Esophagus squamous epithelium (tissue), 5 donors: Measurements from ENCODE around the gene KSR2. TPM values are rescaled to one million over a fixed set of nuclear protein-coding genes. Genes with fewer than 3 reads are reported as not detected.
"Not testable (repeated sequence)": the region's sequence is repeated elsewhere in the genome, so short reads cannot be mapped to it uniquely, and the experiment has no call there.

Source experiments
- DNase-seq: peaks from one replicate; lab custom pipeline; 2025; lab: John Stamatoyannopoulos, UW
- H3K27ac ChIP-seq, 4 donors: fragments of 200-600 bp; sonication (generic); one replicate each; pipeline ENCODE4 v1.5.1; 2016 to 2019; ENCODE audit warnings: mild to moderate bottlenecking in 1 of 4
- H3K27me3 ChIP-seq, 4 donors: fragments of 200-600 bp; sonication (generic); 1 replicate in 3 of 4; 2 replicates in 1 of 4; pipeline versions ENCODE4 v1.5.1 to v1.6.0; 2017 to 2021; ENCODE audit warnings: antibody characterized with exemption in 1 of 4
- H3K36me3 ChIP-seq, 3 donors: fragments of 200-600 bp; sonication (generic); one replicate each; pipeline ENCODE4 v1.5.1; 2016 to 2019
- H3K4me1 ChIP-seq, 3 donors: fragments of 200-600 bp; sonication (generic); one replicate each; pipeline ENCODE4 v1.5.1; 2017 to 2019
- H3K4me3 ChIP-seq, 4 donors: fragments of 200-600 bp; sonication (generic); 1 replicate in 3 of 4; 2 replicates in 1 of 4; pipeline ENCODE4 v1.5.1; 2016 to 2019; ENCODE audit warnings: mild to moderate bottlenecking in 2 of 4, moderate library complexity in 1 of 4
- H3K9me3 ChIP-seq, 3 donors: fragments of 200-600 bp; sonication (generic); one replicate each; pipeline ENCODE4 v1.5.1; 2016 to 2019
- CTCF ChIP-seq, 6 experiments: fragments of 450-650 bp in 4 of 6; fragments of 200-600 bp in 2 of 6; sonication (generic) in 2 of 6; IDR thresholded peaks; one replicate each; pipeline ENCODE4 v1.5.1; 2016 to 2019; ENCODE audit warnings: antibody characterized with exemption in 6 of 6, mild to moderate bottlenecking in 4 of 6, moderate library complexity in 4 of 6
- POLR2A ChIP-seq, 4 donors: fragments of 450-650 bp; IDR thresholded peaks; one replicate each; pipeline ENCODE4 v1.6.1; 2017; ENCODE audit warnings: antibody characterized with exemption in 4 of 4, mild to moderate bottlenecking in 4 of 4, moderate library complexity in 3 of 4
- WGBS, 2 donors: methylation state at CpG; one replicate each; pipeline ENCODE4 v1.1.5; 2018; 5-methylcytosine and 5-hydroxymethylcytosine counted together
- intact Hi-C: fragments of 100-400 bp; cut with DNase I; formaldehyde crosslinking; loops from one replicate; pipeline ENCODE4 v1.15.0; 2022
- total RNA-seq, 4 donors: library from RNA; depleted of rRNA; stranded (reverse); fragments of >200 nt; gene quantifications; one replicate each; pipeline ENCODE4 v1.1.0, GENCODE V29; 2016
- donor health status: DM: yes; HTN: yes; CAD: no.

Gene KSR2
- total RNA-seq, 4 donors from 2014 or later, result under 0.01 to 0.13 (median 0.03) TPM

GRCh38 chr12:117897372-117898161 is 71.2 kb downstream of the KSR2 start:
- Histone ChIP-seq H3K27me3 (no peaks in the 10 kb centered on the region), H3K4me3 (no peak overlapping the region), H3K9me3 (no peaks in the 10 kb centered on the region), H3K4me1 (no peaks in the 10 kb centered on the region), H3K36me3 (no peaks in the 10 kb centered on the region), H3K27ac (no peak overlapping the region)
- no peak for DNase-seq
- TF ChIP-seq POLR2A (IDR thresholded peaks at IDR 0.05) (no peak), CTCF (IDR thresholded peaks at IDR 0.05) (no peak)
- WGBS, 2 donors, result 54 to 65% methylated on average over 10 to 13 of the region's 14 CpGs
- intact Hi-C loops, result no loop called here

- DNase-seq, result no peak
- no peaks in the 10 kb centered on the region for H3K4me1 ChIP-seq
- H3K9me3 ChIP-seq, result no peaks in the 10 kb centered on the region
- WGBS, 2 donors, result 89 to 91% methylated on average over 1 of the region's 1 CpG
- H3K27ac ChIP-seq, result no peak overlapping the region
- intact Hi-C loops, result no loop called here
- no peaks in the 10 kb centered on the region for H3K27me3 ChIP-seq
- H3K36me3 ChIP-seq, result no peaks in the 10 kb centered on the region
- TF ChIP-seq CTCF (IDR thresholded peaks at IDR 0.05) (no peak), POLR2A (IDR thresholded peaks at IDR 0.05) (no peak)
- H3K4me3 ChIP-seq, result no peak overlapping the region
Measured at GRCh38 chr12:117896009-117896408, 72.8 kb downstream of the KSR2 start.

GRCh38 chr12:117892441-117892840 is 76.3 kb downstream of the KSR2 start:
- H3K4me3 ChIP-seq, result no peak overlapping the region
- no peaks in the 10 kb centered on the region for H3K9me3 ChIP-seq
- intact Hi-C loops, result no loop called here
- DNase-seq, result no peak
- H3K36me3 ChIP-seq, result no peaks in the 10 kb centered on the region
- no peaks in the 10 kb centered on the region for H3K4me1 ChIP-seq
- H3K27me3 ChIP-seq, result no peaks in the 10 kb centered on the region
- no peak overlapping the region for H3K27ac ChIP-seq
- TF ChIP-seq POLR2A (IDR thresholded peaks at IDR 0.05), result no peak
- no peak for TF ChIP-seq CTCF (IDR thresholded peaks at IDR 0.05)

GRCh38 chr12:117891265-117891664 is 77.5 kb downstream of the KSR2 start:
- H3K27ac ChIP-seq, intact Hi-C loops, H3K4me3 ChIP-seq, H3K4me1 ChIP-seq, DNase-seq, H3K9me3 ChIP-seq, H3K27me3 ChIP-seq, H3K36me3 ChIP-seq: not testable (repeated sequence)
- WGBS, 2 donors, result 77 to 82% methylated on average over 3 of the region's 3 CpGs

GRCh38 chr12:117890644-117891043 is 78.1 kb downstream of the KSR2 start:
- Histone ChIP-seq H3K9me3 (no peaks in the 10 kb centered on the region), H3K27me3 (no peaks in the 10 kb centered on the region), H3K36me3 (no peaks in the 10 kb centered on the region), H3K4me3 (no peak overlapping the region), H3K27ac (no peak overlapping the region), H3K4me1 (no peaks in the 10 kb centered on the region)
- no peak for DNase-seq
- TF ChIP-seq POLR2A (IDR thresholded peaks at IDR 0.05), result no peak
- no peak for TF ChIP-seq CTCF (IDR thresholded peaks at IDR 0.05)
- intact Hi-C loops, result no loop called here
- WGBS, 2 donors, result 64 to 82% methylated on average over 2 of the region's 2 CpGs
